A549 treated with AZD2906 at 1 μM for 4 hours (cell line): Measurements from ENCODE around the gene KCNK1. TPM values are rescaled to one million over a fixed set of nuclear protein-coding genes. Genes with fewer than 3 reads are reported as not detected.

Experiments
- total RNA-seq: library from RNA; stranded (reverse); fragments of 200-300 nt; extraction: Qiagen RNA extraction; gene quantifications from 5 replicates; pipeline ENCODE4 v1.2.3, GENCODE V29; 2022

The KCNK1 gene
- total RNA-seq = 16.6 to 24.7 TPM (median 20.6 TPM) in 5 replicates

GRCh38 chr1:233613252-233614172, at the start of gene KCNK1:
Gene KCNK1, plus strand, starts transcription at chr1:233614106. Its CDS starts 66 bp downstream, at chr1:233614172.

